Calu3 (cell line): ENCODE measurements around the gene OR2L8. TPM values are rescaled to one million over a fixed set of nuclear protein-coding genes. Genes with fewer than 3 reads are reported as not detected.
"Not testable (repeated sequence)": the region's sequence is repeated elsewhere in the genome, so short reads cannot be mapped to it uniquely, and the experiment has no call there.

ENCODE experiments used
- BruUV-seq: library from RNA; stranded (reverse); fragments of 400-500 nt; replicated peaks from 2 replicates; lab custom pipeline; 2021; lab: Mats Ljungman, UMichigan
- CTCF ChIA-PET: fragments of 300-600 bp; sonication (Branson Sonifier 250); formaldehyde crosslinking; loops from one replicate; lab custom pipeline; 2022; ENCODE audit warnings: antibody characterized with exemption; lab: Charles Lee
- DNase-seq: peaks from one replicate; pipeline ENCODE4 v3.0.0; 2022
- H3K27ac Mint-ChIP-seq: one replicate; pipeline ENCODE4 v1.8.0; 2022; ENCODE audit warnings: mixed read lengths; ENCODE audit not compliant: unreplicated experiment
- H3K27me3 Mint-ChIP-seq: one replicate; pipeline ENCODE4 v1.8.0; 2022; ENCODE audit warnings: mixed read lengths; ENCODE audit not compliant: unreplicated experiment
- H3K36me3 Mint-ChIP-seq: one replicate; pipeline ENCODE4 v1.8.0; 2022; ENCODE audit warnings: mild to moderate bottlenecking, moderate library complexity, mixed read lengths; ENCODE audit not compliant: insufficient read depth, unreplicated experiment
- H3K4me1 Mint-ChIP-seq: one replicate; pipeline ENCODE4 v1.8.0; 2022; ENCODE audit warnings: mild to moderate bottlenecking, low read depth, mixed read lengths; ENCODE audit not compliant: unreplicated experiment
- H3K4me3 Mint-ChIP-seq: one replicate; pipeline ENCODE4 v1.8.0; 2022; ENCODE audit warnings: mild to moderate bottlenecking, low read depth, moderate library complexity, mixed read lengths; ENCODE audit not compliant: unreplicated experiment
- H3K9me3 Mint-ChIP-seq: one replicate; pipeline ENCODE4 v1.8.0; 2022; ENCODE audit warnings: low read depth, mixed read lengths; ENCODE audit not compliant: unreplicated experiment
- intact Hi-C: fragments of 100-400 bp; cut with micrococcal nuclease; formaldehyde crosslinking; loops from one replicate; pipeline ENCODE4 v1.10.0; 2022; ENCODE audit not compliant: unreplicated experiment
- total RNA-seq: library from RNA; stranded (reverse); gene quantifications from 2 replicates; pipeline ENCODE4 v1.2.3, GENCODE V29; 2022
- TF ChIP-seq, protein P1 (sequence below): fragments of 200-600 bp; IDR thresholded peaks from one replicate; pipeline ENCODE4 v1.8.0; 2022; ENCODE audit warnings: antibody characterized with exemption; ENCODE audit not compliant: unreplicated experiment

The OR2L8 gene
- total RNA-seq, 1 experiment from 2014 or later, result not detected

DNA sequence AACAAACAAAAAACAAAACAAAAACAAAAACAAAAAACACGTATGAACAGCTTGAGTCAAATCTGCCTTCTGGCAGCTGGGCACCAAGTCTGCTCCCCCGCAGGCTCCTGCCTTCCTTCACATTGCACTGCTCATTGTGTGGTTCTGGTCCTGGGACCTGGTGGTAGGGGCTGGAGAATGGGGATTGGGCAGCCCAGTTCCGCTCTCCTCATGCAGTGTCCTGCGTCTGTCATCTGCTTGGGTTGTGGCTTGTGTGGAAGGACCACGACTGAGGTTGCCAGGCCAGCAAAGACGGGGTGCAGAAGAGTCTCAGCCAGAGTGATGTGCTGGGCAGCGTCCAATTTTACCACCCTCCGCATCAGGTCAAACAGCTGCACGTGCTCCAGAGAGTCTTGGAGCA lies 12.9 kb upstream of the OR2L8 start:
- intact Hi-C loops, result no loop called here
- Mint-ChIP-seq H3K9me3 (peaks cover 24% of the 10 kb centered on the region), H3K27me3 (no peaks in the 10 kb centered on the region), H3K4me1 (no peaks in the 10 kb centered on the region), H3K36me3 (peaks cover 4% of the 10 kb centered on the region), H3K27ac (no peak overlapping the region), H3K4me3 (no peak overlapping the region)
- DNase-seq, result no peak
- TF ChIP-seq, protein P1, sequence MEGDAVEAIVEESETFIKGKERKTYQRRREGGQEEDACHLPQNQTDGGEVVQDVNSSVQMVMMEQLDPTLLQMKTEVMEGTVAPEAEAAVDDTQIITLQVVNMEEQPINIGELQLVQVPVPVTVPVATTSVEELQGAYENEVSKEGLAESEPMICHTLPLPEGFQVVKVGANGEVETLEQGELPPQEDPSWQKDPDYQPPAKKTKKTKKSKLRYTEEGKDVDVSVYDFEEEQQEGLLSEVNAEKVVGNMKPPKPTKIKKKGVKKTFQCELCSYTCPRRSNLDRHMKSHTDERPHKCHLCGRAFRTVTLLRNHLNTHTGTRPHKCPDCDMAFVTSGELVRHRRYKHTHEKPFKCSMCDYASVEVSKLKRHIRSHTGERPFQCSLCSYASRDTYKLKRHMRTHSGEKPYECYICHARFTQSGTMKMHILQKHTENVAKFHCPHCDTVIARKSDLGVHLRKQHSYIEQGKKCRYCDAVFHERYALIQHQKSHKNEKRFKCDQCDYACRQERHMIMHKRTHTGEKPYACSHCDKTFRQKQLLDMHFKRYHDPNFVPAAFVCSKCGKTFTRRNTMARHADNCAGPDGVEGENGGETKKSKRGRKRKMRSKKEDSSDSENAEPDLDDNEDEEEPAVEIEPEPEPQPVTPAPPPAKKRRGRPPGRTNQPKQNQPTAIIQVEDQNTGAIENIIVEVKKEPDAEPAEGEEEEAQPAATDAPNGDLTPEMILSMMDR, result no peak
- no TSS peak for BruUV-seq
- CTCF ChIA-PET, result no interaction called here

DNA sequence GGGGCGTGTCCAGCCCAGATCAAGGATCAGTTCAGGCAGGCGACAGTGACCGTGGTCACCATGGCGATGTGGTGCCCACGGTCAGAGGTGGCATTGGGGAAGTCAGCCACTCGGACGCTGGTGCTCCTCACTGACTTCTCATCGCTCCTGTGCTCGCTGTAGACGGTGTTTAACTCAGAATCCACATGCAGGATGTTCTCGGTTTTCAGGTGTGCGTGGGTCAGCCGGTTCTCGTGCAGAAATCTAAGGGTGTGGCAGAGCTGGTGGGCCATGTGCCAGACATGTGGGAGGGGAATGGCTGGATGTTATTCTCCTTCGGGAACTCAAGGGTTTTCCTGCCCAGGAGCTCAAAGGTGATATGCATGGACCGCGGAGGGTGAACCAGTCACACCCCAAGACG lies 12.2 kb upstream of the OR2L8 start:
- no peaks in the 10 kb centered on the region for H3K4me1 Mint-ChIP-seq
- no peak overlapping the region for H3K4me3 Mint-ChIP-seq
- CTCF ChIA-PET, result no interaction called here
- H3K27me3 Mint-ChIP-seq, result no peaks in the 10 kb centered on the region
- no peak overlapping the region for H3K27ac Mint-ChIP-seq
- intact Hi-C loops, result no loop called here
- BruUV-seq, result no TSS peak
- TF ChIP-seq, protein P1, result no peak
- DNase-seq, result no peak
- peaks cover 4% of the 10 kb centered on the region for H3K36me3 Mint-ChIP-seq
- H3K9me3 Mint-ChIP-seq, result peaks cover 23% of the 10 kb centered on the region

DNA sequence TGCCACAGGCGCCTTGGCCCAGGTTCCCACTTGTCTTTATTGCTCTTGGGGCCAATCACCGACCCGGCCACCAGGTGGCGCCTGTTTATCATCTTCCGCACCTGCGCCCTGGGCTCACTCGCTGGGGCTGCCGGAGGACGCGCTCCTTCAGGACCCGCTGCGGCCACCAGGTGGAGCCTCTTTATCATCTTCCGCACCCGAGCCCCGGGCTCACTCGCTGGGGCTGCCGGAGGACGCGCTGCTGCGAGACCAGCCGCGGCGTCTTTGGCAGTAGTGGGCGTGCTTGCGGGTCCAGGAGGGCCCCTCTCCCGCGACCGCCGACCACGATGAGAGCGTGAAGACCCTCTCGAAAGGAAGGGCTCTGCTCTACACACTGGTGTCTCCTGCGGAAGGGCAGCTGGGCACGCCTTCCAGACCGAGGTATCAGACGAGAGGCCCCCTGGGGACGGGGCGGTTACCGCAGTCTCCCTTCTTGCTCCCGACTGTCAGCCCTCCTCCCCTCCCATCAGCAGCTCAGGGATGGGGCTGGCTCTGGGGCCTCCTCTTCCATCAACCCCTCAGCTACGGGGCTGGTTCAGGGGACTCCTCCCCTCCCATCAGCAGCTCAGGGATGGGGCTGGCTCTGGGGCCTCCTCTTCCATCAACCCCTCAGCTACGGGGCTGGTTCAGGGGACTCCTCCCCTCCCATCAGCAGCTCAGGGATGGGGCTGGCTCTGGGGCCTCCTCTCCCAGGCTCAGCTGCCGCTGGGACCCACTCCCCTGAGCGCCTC lies 11.5 kb upstream of the OR2L8 start:
- TF ChIP-seq, protein P1, result peak; percentile 76
- H3K4me1 Mint-ChIP-seq, CTCF ChIA-PET, H3K27me3 Mint-ChIP-seq, BruUV-seq, H3K27ac Mint-ChIP-seq, H3K36me3 Mint-ChIP-seq, H3K4me3 Mint-ChIP-seq, intact Hi-C loops: not testable (repeated sequence)
- peak; percentile 4 for DNase-seq
- peaks cover 23% of the 10 kb centered on the region for H3K9me3 Mint-ChIP-seq

DNA sequence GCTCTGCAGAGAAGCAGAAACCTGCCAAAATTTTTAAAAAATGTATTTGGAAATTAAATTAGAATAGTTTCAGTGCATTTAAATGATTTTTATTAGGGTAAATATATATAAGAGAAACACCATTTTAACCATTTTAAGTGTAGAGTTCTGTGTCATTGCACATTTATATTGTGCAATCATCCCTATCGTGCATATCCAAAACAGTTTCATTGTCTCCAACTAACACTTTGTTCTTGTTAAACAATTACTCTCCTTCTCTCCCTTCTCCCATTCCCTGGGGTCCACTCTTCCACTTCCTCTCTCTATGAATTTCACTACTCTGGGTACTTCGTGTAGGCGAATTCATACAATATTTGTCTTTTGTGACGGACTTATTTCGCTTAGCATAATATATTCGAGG lies 6.0 kb upstream of the OR2L8 start:
- no TSS peak for BruUV-seq
- Mint-ChIP-seq H3K27me3 (no peaks in the 10 kb centered on the region), H3K27ac (no peak overlapping the region), H3K4me1 (no peaks in the 10 kb centered on the region), H3K9me3 (peaks cover 29% of the 10 kb centered on the region), H3K36me3 (no peaks in the 10 kb centered on the region), H3K4me3 (no peak overlapping the region)
- CTCF ChIA-PET, result no interaction called here
- TF ChIP-seq, protein P1, result no peak
- intact Hi-C loops, result no loop called here
- DNase-seq, result no peak
